HG03354 (cell line): ENCODE data around the gene DYSF.
"Not testable (repeated sequence)": the region's sequence is repeated elsewhere in the genome, so short reads cannot be mapped to it uniquely, and the experiment has no call there.

ENCODE experiments used
- ATAC-seq: cut with Tn5 transposase; IDR thresholded peaks from one replicate; pipeline ENCODE4 v1.9.1; 2021; ENCODE audit warnings: mild to moderate bottlenecking; ENCODE audit not compliant: unreplicated experiment, poor library complexity, severe bottlenecking

Gene DYSF

DNA sequence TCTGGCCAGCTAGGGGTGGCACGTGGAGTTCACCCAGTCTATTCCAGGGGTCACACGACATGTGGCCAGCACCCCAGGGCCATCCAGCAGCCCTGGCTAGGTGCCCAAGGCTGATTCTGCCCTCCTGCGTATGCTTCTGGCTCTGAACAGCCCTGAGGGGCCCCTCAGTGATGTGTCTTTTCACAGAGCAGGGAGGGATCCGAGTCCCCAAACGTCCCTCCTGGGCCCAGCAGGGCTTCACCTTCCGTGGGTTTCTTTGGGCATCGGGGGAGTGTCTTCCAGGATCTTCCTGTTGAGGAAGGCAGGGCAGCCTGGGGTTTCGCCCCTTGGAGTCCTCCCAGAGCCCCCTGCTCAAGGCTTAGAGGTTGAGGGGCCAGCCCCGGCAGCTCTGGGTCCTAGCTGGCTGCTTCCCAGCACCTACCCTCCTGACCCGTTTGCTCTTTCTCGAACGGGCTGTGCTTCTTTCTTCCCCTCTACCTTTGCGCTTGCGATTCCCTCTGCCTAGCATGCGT is 165.9 kb downstream of the DYSF start:
- no peak for ATAC-seq

DNA sequence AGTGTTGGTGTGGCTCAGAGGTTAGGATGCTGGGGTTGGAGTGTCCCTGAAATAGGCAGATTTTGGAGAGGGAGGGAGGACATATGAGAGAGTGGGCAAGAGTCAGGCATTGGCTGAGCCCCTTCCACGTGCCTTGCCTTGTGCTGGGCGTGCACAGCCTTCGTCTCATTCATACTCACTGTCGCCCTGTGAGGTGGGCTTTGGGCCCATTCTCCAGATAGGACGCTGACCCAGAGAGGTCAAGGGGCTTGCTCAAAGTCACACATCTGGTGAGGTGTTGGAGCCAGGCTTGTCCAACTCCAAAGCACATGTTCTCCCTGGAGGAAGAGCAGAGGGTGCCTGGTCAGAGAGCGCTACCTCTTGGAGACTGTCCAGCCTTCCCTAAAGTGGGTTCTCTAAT is 166.8 kb downstream of the DYSF start:
- ATAC-seq = no peak

DNA sequence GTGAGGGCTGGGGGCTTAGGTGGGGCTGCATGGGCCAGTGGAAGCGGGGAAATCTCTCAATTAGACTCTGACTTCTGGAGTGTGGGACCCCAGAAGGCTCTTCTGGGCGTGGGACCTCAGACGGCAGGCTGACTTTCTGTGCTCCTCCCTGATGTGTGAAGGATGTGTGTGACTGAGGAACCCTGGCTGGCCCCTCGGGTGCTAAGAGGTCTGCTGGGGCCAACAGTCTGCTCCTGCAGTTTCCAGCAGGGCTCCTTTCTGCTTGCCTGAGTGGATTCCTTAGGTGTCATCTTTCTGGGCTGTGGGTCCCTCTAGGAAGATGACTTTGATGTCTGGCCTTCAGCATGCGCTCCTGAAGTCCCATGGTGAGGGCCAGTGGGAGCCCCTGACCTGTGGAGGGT is 167.5 kb downstream of the DYSF start:
- ATAC-seq = no peak

DNA sequence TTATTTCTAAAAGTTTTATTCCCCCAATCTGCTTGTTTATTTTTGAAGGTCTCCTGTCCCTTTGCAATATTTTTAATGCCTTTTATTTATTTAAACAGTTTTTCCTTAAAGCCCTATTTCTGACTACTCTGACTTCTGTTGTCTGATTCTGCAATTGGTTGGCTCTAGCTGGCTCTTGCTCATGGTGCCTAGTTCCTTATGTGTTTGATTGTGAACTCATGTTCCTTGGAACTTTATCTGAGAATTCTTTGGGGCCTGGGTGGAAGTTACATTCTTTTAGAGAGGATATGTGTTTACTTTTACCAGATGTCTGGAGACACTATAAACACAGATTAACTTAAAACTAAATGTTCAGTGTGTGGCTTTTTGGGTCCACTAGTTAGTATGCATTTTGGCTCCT is 175.9 kb downstream of the DYSF start:
- ATAC-seq = no peak

DNA sequence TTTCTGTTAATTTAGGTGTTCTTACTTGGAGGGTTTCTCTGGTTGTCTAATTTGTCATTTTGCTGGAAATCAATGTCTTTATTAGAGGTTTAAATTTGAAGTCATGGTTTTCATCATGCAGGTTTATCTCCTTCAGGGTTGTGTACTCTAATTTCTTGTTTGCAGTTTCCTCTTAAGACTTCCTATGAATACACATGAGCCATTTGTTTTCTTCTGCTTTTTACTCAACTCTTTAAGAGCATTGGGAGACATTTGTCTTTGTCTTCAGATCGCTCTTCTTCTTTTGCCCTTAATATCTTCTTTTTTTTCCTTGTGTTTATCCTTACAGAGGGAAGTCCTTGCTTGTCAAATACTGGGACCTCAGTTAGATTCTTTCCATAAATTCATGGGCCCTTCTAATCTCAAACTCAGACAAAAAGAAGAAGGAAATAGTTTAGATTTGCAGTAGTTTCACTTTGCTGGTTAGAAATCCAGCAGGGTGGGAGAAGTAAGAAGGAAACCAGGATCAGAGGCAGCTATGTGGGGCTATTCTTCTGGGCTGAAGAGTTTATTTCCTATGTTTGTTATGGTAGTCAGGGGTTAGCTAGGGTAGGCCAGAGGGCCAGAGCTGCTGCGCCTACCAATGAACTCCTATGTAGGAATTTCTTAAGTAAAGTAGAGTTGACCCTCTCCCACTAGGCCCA is 176.6 kb downstream of the DYSF start:
- no peak for ATAC-seq

DNA sequence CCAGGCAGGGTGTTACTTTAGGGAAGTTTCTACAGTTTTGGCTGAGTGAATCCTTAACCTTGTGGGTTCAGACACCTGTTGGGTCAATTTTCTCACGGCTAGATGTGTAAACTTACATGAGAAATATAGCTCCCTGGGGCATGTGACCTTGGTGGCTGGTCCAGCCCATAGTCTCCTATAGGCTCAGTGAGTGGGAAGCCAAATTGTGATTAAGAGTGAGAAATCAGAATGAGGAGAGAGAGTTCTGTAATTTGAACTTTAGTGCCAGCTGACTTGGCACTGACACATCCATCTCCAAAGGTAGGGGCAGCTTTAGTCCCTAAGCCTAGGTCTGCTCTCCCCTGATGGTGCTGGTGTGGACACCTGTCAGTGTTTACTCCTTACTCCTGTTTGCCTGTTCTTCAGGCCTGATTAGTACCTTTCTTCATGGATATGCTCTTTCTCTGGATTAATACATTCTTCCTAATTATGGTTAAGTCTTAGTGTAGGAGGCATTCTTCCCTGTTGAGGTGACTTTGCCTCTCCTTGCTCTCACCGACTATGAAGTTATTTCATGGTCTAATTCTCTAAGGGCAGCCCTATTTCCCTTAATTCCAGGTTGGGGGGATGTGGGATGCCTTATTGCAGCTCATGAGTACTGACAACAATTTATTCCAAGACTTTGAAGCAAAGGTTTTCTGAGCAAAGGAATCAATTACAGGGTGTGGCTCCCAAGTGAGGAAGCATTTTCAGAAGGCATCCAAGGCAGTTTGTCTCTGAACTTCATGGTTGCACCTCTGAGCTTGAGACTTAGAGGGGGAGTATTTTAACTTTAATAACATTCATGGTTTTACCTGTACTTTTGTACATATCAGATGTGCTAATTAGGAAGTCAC is 177.3 kb downstream of the DYSF start:
- no peak for ATAC-seq

DNA sequence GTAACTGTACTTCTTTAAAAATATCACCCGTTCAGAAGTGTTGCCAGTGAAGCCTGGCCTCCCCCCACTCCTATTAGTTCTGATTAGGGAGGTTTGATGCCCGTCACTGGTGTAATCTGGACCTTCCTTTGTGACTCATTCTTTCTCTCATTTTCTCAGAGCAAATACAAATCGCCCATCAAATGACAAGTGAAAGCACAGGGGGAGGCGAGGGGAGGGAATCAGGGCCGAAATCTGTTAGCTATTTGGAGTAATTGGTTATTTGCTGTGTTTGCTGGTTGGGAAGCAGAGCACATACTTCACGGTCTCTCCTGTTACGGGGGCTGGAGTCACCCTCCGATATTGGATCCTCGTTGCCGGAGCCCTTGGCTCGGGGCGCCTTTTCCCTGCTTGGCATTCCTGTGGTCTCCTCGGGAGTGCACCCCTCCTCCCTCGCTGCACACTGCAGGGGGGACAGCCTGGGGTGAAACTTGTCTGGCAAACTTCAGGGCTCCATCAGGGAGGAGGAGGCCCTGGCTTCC is 178.1 kb downstream of the DYSF start:
- no peak for ATAC-seq

DNA sequence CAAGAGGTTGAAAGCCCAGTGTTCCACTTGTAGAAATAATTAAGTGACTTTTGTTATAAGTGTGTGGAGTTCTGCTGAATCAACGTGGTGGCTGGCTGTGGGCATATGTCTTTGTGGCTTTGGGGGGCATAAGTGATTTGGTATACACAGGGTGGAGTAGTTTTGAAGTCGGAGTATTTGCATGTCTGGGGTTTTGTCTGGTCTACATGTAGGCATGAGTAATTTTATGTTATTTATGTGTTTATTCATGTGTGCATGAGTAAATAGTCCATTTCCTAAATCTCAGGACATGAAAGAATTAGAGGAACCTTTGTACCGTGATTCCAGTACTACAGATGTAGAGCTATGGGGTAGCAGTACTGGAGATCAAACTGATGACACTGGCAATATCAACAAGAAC is 179.7 kb downstream of the DYSF start:
- no peak for ATAC-seq

DNA sequence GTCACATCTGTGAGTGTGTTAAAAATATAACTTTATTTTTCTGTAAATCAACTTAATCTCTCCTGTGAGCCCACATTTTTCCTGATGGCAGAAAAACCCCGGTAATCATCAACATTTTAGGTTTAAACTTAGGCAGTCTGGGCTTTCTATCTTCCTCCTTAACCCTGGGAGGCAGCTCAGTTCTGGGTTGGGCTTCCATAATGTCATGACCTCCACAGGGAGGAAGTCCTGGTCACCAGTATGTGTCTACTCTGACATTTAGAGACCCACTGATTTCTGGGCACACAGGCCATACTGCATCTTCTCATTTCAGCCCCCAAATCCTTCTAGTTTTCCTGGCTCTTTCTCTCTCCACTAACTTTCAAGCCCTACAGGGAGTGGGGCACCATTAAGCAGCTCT is 181.2 kb downstream of the DYSF start:
- no peak for ATAC-seq

DNA sequence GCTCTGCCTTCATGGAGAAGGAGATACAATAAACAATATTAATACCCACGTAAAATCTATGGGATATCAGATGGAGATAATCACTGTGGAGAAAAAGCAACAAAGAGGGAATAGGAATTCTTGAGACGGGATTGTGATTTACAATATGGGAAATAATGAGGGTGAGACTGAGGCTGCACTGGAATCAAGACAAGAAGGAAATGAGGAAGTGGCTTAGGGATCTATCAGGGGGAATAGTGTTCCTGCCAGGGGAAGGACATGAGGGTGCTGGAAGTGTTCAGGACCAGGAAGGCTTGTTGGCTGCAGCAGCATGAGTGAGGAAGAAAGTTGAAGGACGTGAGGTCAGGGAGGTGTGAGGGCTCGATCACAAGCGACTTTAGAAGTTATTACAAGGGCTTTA is 182.4 kb downstream of the DYSF start:
- no peak for ATAC-seq

DNA sequence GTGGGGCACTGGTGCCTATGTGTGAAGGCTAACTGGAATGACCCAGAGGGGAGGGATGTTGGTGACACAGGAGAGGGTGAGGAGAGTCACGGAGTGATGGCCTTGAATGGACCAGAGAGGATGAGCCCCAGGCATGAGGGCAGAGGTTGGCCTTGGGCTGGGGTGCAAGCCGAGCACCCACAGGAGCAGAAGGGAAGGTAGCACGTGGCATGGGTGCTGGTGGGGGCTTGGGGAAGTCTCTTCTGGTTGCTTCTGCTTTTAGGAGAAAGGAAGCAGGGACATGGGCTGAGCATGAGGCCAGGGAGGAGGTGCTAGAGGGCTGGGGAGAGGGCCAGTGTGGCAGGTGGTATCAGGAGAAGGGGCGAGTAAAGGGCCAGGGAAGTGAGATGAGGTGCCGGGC is 183.8 kb downstream of the DYSF start:
- no peak for ATAC-seq

DNA sequence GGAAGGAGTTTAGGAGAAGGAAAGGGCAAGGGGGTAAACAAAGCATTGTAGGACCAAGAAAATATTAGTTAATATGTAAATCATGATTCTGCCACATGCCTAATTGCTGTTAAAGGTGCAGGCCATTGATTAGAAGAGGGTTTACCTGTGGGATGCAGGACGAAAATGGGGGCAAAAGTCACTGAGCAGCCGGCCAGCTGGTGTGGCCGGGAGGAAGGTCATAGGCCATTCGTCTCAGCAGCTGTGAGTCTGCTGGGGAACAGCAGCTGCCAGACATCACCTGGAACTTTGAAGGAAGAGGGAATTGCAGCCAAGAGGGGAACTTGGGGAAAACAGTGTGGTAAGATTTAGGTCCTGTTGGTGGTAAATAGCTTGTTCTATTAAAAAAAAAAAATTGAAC is 184.4 kb downstream of the DYSF start:
- no peak for ATAC-seq

DNA sequence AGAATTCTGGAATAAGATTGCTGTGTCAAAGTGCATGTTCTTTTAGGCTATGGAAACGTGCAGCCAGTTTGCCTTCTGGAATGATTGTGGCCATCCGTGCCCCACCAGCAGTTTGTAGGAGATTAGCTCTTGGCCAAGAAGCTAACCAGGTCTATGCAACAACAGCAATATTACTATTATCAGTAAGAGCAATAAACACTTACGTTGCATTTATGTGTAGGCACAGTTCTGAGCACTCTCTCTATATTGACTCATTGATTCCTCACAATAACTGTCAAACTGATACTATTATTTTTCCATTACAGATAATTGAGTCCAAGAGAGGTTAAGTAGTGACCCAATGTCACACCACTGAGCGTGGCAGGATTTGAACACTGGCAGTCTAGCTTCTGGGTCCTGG is 186.4 kb downstream of the DYSF start:
- ATAC-seq = no peak

DNA sequence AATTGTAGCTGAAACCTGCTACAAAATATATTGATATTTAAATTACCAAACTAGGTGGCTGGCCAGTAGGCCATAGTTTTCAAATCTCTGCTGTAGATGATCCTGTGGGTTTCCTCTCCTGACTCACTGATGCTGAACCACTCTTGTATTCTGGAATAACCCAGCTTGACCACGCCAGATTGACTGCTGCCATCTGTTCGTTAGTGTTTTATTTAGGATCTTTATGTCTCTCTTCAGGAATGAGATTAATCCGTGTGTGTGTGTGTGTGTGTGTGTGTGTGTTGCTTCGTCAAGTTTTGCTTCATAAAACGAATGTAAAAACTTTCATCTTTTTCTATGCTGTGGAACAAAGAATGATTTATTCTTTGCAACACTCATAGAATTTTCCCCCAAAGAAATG is 187.1 kb downstream of the DYSF start:
- ATAC-seq = no peak

DNA sequence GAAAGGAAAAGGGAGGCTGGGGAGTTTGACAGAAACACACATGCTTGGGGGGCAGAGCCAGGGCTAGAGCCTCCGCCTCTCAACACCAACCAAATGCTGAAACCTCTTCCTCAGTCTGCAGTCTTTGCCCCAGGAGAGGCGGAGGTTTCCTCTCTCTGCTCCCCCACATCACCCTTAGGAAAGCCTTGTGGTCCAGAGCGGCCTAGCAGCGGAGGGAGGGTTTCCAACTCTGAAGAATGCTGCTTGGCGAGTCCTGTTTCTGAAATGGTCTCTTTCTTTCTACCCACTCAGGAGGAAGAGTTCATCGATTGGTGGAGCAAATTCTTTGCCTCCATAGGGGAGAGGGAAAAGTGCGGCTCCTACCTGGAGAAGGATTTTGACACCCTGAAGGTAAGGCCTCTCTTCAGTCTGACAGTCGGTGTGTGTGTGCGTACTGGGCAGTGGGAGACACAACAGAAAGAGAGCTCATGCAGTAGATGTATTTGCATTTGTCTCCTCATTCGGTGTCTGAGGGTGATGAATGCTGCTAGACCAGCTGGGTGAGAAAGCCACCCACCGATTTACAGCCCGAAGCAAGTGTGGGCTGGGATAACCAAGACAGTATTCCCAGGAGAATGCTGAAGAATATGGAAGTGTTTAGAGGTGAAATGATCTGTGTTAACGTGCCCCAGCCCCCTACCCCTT is 190.5 kb downstream of the DYSF start:
- ATAC-seq = no peak

DNA sequence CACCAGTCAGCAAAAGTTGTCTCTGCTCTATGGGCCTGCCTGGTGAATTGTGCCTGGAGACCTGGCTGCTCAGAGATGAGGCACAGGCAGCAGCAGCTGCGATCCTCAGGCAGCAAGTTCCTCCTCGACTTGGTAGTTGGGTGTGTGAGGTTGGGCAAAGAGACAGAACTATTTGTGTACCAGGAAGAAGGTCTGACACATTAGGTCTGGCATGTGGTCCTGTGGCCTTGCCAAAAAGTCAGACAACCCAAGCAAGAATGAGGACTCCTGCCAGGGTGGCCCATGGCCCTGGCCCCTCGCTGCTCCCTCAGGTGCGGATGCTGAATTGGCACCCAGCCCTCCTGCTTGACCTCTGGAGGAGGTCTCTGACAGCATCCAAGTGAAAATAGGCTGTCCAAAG is 192.7 kb downstream of the DYSF start:
- no peak for ATAC-seq

DNA sequence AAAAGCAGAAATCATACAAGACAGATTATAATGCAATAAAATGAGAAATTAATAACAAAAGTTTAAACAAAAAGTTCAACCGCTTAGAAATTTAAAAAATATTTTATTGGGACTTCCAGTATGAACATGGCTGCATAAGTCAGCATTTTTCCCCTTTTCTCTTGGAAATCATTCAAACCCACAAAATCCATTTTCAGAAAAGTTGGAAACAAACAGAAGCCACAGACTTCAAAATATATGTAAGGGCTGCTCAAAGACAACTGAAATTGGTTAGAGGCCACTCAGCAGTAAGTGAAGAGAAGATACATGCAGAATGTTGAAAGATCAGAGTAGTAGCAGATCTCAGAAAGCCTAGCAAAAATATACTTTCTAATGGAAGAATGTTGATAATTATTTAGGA is 194.0 kb downstream of the DYSF start:
- no peak for ATAC-seq

DNA sequence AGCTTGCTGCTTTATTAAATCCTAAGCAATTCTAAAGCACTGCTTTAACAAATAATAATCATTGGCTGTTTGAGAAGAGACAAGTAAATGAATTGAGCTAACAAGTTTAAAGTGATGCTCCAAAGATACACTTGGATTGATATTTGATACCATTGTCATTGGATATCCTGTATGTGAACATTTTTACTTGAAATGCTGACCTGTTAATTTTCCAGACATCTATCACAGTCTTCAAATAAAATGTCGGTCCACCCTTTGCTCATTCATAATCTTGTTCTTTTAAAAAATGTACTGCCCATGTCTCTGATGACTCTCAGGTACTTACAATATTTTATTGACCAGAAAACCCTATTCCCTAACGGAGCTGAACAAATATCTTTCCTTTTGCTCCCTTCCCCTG is 202.1 kb downstream of the DYSF start:
- ATAC-seq = no peak

DNA sequence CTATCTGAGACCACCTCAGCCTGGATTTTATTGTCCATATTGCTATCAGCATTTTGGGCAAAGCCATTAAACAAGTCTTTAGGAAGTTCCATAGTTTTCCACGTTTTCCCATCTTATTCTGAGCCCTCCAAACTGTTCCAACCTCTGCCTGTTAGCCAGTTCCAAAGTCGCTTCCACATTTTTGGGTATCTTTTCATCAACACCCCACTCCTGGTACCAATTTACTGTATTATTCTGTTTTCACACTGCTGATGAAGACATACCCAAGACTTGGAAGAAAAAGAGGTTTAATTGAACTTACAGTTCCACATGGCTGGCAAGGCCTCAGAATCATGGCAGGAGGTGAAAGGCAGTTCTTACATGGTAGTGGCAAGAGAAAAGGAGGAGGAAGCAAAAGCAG is 204.9 kb downstream of the DYSF start:
- not testable (repeated sequence) for ATAC-seq

DNA sequence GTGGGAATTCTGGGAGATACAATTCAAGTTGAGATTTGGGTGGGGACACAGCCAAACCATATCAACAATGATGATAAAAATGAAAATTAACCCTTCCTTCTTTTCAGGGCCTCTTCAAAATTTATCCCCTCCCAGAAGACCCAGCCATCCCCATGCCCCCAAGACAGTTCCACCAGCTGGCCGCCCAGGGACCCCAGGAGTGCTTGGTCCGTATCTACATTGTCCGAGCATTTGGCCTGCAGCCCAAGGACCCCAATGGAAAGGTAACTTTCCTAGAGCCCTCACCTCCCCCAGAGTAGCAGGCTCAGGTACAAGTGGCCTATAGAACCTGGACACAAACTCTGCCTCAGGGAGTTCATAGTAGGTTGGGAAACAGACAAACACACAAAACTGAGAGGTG is 205.4 kb downstream of the DYSF start:
- no peak for ATAC-seq
